Hematopoietic multipotent progenitor cell treated with erythropoietin and hydrocortisone succinate and interleukin-3 and kit ligand, for 6 days (in vitro differentiated cells): ENCODE results near the gene ASB15.
"Not testable (repeated sequence)": the region's sequence is repeated elsewhere in the genome, so short reads cannot be mapped to it uniquely, and the experiment has no call there.

ENCODE experiments used
- DNase-seq: peaks from one replicate; pipeline ENCODE4 v3.0.0-alpha.2; 2015

Gene ASB15

GRCh38 chr7:123599766-123600165 is 1.9 kb upstream of the ASB15 start:
- no peak for DNase-seq

GRCh38 chr7:123600876-123601275 is 745 bp upstream of the ASB15 start:
- DNase-seq = no peak

GRCh38 chr7:123602648-123603047 is 1.0 kb downstream of the ASB15 start:
- DNase-seq = no peak

- no peak for DNase-seq
Observed at GRCh38 chr7:123604739-123605138, 3.1 kb downstream of the ASB15 start.

- no peak for DNase-seq
Observed at GRCh38 chr7:123607423-123607975, 5.9 kb downstream of the ASB15 start.

GRCh38 chr7:123608991-123609882 is 7.6 kb downstream of the ASB15 start:
- DNase-seq = no peak

GRCh38 chr7:123609883-123610239 is 8.2 kb downstream of the ASB15 start:
- no peak for DNase-seq

- no peak for DNase-seq
Observed at GRCh38 chr7:123612024-123612423, 10.4 kb downstream of the ASB15 start.

DNA sequence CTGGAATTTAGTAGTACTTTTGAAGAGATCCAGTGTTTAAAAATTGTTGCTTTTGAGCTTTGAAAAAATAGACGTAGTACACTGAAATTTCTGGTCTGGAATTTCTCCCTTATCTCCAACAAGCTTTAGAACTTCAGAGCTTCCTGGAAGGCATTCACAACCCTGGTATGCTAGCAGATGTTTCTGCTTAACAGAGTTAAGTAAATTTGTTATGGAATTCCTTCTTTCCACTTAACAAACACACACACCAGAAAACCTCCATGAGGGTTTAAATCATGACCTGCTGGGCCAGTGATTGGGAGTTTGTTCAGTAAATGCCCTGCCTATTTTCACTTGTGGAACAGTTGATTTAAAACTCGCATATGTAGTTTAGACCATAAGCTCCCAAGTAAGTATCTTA is 13.7 kb downstream of the ASB15 start:
- DNase-seq = no peak

GRCh38 chr7:123616223-123616622 is 14.6 kb downstream of the ASB15 start:
- DNase-seq = no peak

GRCh38 chr7:123621707-123622106 is 20.1 kb downstream of the ASB15 start:
- no peak for DNase-seq

GRCh38 chr7:123622660-123623386 is 21.2 kb downstream of the ASB15 start:
- DNase-seq = no peak

GRCh38 chr7:123624527-123625183 is 23.0 kb downstream of the ASB15 start:
- DNase-seq = peak; percentile 79

DNA sequence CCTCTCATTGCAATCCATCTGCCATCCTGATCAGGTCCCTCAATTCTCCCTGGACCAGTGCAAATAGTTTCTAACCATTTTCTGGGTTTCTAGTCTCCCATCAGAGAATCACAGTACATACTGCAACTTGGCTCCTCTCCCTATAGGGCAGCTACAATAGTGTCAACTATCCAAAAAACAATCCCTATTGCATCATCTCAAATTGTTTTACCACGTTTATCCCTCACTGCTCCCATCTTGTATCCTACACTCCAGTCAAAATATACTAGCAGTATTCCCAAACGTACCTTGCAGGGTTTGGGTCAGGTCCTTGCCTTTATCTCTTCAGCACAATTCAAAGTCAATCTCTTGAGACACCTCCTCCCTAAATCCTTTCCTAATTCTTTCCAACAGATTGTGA is 23.6 kb downstream of the ASB15 start:
- DNase-seq = no peak

DNA sequence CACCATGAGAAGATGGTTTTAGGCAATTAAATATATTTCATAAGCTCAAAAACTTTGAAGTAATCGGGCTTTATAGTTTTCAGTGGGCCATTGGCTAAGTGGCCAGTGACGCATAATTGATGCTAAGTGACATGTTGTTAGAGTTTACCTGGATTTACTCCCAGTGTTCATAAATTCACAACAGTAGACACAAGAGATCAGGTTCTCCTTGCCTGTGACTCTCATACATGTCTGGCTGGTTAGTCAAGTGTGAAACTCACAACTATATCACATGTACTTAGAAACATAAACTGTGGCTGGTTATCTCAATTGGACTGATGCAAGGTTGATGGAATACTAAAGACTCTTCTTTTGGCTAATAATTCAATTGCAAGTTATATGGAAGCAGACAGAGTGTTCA is 26.2 kb downstream of the ASB15 start:
- DNase-seq = no peak

DNA sequence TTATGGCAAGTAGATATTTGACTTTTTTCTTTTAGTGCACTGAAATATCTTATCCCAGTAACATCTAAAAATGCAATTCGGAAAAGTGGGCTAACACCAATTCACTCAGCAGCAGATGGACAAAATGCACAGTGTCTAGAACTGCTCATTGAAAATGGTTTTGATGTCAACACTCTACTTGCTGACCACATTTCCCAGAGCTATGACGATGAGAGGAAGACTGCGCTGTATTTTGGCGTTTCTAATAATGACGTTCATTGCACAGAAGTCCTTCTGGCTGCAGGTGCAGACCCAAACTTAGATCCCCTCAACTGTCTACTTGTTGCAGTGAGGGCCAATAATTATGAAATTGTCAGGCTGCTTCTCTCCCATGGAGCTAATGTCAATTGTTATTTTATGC is 27.2 kb downstream of the ASB15 start:
- DNase-seq = no peak

DNA sequence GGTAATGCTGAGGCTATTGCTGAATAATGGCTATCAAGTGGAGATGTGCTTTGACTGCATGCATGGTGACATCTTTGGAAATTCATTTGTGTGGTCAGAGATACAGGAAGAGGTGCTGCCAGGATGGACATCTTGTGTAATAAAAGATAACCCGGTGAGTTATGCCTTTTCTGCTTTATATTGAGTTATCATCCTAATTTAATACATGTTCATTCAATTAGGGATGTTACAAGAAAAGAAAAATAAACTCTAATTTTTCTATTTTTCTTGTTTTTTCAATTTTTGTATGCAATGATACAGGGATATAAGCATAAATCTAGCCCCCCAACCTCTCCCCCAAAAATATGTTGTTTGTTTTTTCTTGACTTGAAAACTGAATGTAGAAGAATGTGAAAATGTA is 27.7 kb downstream of the ASB15 start:
- no peak for DNase-seq

DNA sequence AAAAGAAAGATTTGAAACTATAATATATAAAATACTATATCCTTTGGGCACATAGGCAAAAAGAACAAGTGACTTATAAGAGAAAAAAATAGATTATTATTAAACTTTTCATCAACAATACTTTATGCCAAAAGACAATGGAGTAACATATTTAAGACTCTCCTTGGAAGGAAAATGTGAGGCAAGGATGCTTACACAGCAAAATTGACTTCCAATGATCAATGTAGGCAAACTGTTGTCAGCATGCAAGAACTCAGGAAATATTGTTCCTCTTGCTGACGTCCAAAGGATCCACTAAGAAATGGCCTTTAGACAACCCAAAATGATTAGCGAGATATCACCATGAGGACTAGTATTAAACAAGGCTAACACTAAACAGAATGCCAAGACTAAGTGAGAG is 31.2 kb downstream of the ASB15 start:
- DNase-seq = no peak

- no peak for DNase-seq
Observed at GRCh38 chr7:123633553-123633952, 31.9 kb downstream of the ASB15 start.

- DNase-seq = not testable (repeated sequence)
Observed at GRCh38 chr7:123634011-123634573, 32.5 kb downstream of the ASB15 start.

DNA sequence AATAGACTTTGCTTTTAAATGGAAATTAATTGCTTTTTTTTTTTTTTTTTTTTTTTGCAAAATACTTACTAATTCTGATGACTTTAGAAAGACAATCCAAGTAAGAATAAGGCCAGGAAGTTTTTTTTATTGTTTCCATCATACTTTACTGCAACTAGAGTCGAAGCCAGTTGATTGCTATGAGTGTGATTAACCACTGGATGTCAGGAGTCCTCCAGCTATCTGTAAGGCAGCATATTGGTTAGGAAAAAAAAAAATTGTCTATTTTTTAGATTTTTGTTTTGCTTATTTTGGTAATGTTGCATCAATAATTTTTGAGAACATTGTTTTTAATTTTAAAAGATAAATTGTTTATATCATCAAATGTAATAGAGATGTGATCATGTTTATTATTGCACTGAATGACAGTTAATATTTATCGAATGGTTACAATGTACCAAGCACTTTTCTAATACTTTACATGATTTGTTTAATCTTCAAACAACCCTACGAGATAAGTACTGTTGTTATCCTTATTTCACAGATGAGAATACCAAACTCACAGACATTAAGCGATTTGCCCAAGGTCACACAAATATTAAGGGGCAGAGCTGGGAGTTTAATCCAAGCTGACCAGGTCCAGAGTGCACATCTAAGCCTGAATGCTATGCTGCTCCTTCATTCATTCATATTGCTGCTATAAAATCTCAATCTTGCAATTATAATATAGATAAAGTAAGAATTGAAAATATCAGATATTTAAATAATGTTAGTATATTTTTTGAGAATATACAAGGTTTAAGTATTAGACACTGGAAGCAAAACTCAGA is 34.1 kb downstream of the ASB15 start:
- peak; percentile 56 for DNase-seq

- DNase-seq = no peak
Observed at GRCh38 chr7:123637203-123637602, 35.6 kb downstream of the ASB15 start.
